ENCODE data around the gene DENND5A. TPM values are rescaled to one million over a fixed set of nuclear protein-coding genes. Genes with fewer than 3 reads are reported as not detected.
A peak's percentile ranks its signal among the peaks of the same experiment; 100 is the strongest.
"Not testable (repeated sequence)": the region's sequence is repeated elsewhere in the genome, so short reads cannot be mapped to it uniquely, and the experiment has no call there.

DENND5A gene
- total RNA-seq, 1 experiment from 2014 or later = 136 TPM

DNA sequence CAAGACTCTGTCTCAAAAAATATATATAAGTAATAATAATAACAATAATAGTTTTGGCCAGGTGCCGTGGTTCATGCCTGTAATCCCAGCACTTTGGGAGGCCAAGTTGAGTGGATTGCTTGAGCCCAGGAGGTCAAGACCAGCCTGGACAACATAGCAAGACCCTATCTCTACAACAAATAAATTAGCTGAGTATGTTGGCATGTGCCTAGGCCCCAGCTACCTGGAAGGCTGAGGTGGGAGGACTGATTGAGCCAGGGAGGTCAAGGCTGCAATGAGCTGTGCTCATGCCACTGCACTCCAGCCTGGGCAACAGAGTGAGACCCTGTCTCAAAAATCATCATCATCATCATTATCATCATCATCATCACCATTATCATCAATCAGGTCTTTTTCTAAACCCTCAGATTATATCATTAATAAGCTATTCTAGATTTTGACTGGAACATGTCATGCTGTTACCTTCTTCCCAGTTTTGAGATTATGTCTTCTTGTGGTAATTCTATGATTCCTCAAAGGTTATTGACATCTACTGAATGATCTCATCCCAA lies 39.3 kb downstream of the DENND5A start:
- in situ Hi-C loops (cut with HindIII; ENCODE audit: low pct_unique_long_range_greater_than_20kb, low sequenced_read_pairs) = no loop called here
- POLR2A ChIA-PET = interaction anchor here (0.6 kb wide), 1 partner anchor 60 kb away, joined by 11 read pairs; no protein-coding TSS in a partner anchor
- Histone ChIP-seq H3K9me3 (ENCODE audit: control insufficient read depth, insufficient read depth, low read depth, low read length) (no peaks in the 10 kb centered on the region), H3K36me3 (ENCODE audit: control insufficient read depth, insufficient read depth, low read length) (no peaks in the 10 kb centered on the region), H3K27me3 (ENCODE audit: control insufficient read depth, insufficient read depth, low read length) (no peaks in the 10 kb centered on the region), H3K27ac (ENCODE audit: low read length) (no peak overlapping the region), H3K4me3 (ENCODE audit: low read depth in 2 of 2, low read length in 2 of 2) (no peak overlapping the region), H3K4me1 (ENCODE audit: control insufficient read depth, insufficient read depth, low read length) (0 out of 2 replicates have a peak, but pooled peaks cover 10% of the 10 kb centered on the region)
- TF ChIP-seq SIN3A (IDR thresholded peaks at IDR 0.05; ENCODE audit: borderline replicate concordance, insufficient read depth, low read depth, low read length) (no peak), REST (IDR thresholded peaks at IDR 0.05; ENCODE audit: insufficient read depth in 1 of 2, low read depth in 2 of 2, low read length in 1 of 2) (no peak), CTCF (IDR thresholded peaks at IDR 0.05) (no peak), POLR2AphosphoS5 (IDR thresholded peaks at IDR 0.05; ENCODE audit: low read depth, low read length) (no peak), TCF7L2 (IDR thresholded peaks at IDR 0.05; ENCODE audit: low read depth, low read length) (no peak)
- BruUV-seq (replicated peaks) = no TSS peak
- CTCF ChIA-PET = no interaction called here
- intact Hi-C loops (cut with micrococcal nuclease; ENCODE audit: unreplicated experiment) = no loop called here
- ATAC-seq (no peak), DNase-seq (ENCODE audit: low read depth, low spot score) (no peak)

GRCh38 chr11:9222654-9223053 lies 42.5 kb downstream of the DENND5A start:
- Histone ChIP-seq H3K36me3 (ENCODE audit: control insufficient read depth, insufficient read depth, low read length) (no peaks in the 10 kb centered on the region), H3K4me3 (ENCODE audit: low read depth in 2 of 2, low read length in 2 of 2) (no peak overlapping the region), H3K4me1 (ENCODE audit: control insufficient read depth, insufficient read depth, low read length) (peaks cover 10% of the 10 kb centered on the region; the same call in 1 of the 2 replicates), H3K27me3 (ENCODE audit: control insufficient read depth, insufficient read depth, low read length) (no peaks in the 10 kb centered on the region), H3K9me3 (ENCODE audit: control insufficient read depth, insufficient read depth, low read depth, low read length) (no peaks in the 10 kb centered on the region), H3K27ac (ENCODE audit: low read length) (no peak overlapping the region)
- ATAC-seq (peak; percentile 41; the same call in 1 of the 2 replicates), DNase-seq (ENCODE audit: low read depth, low spot score) (no peak)
- no peak for TF ChIP-seq SIN3A (IDR thresholded peaks at IDR 0.05; ENCODE audit: borderline replicate concordance, insufficient read depth, low read depth, low read length)
- TF ChIP-seq REST (IDR thresholded peaks at IDR 0.05; ENCODE audit: insufficient read depth in 1 of 2, low read depth in 2 of 2, low read length in 1 of 2) = no peak
- CTCF ChIA-PET = no interaction called here
- intact Hi-C loops (cut with micrococcal nuclease; ENCODE audit: unreplicated experiment) = no loop called here
- in situ Hi-C loops (cut with HindIII; ENCODE audit: low pct_unique_long_range_greater_than_20kb, low sequenced_read_pairs) = no loop called here
- POLR2A ChIA-PET = interaction anchor here (0.7 kb wide), 1 partner anchor 10 kb away, joined by 4 read pairs; no protein-coding TSS in a partner anchor
- no TSS peak for BruUV-seq (replicated peaks)

DNA sequence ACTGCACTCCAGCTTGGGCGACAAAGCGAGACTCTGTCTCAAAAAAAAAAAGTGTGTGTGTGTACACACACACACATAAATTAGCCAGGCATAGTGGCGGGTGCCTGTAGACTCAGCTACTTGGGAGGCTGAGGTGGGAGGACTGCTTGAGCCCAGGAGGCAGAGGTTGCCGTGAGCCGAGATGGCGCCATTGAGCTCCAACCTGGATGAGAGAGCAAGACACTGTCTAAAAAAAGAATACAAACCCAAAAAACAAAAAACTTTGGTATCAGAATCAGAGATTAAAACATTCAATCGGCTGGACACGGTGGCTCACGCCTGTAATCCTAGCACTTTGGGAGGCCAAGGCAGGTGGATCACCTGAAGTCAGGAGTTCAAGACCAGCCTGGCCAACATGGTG lies 44.3 kb downstream of the DENND5A start:
- intact Hi-C loops (cut with micrococcal nuclease; ENCODE audit: unreplicated experiment); H3K9me3 ChIP-seq (ENCODE audit: control insufficient read depth, insufficient read depth, low read depth, low read length); BruUV-seq (replicated peaks); H3K36me3 ChIP-seq (ENCODE audit: control insufficient read depth, insufficient read depth, low read length); H3K27ac ChIP-seq (ENCODE audit: low read length); DNase-seq (ENCODE audit: low read depth, low spot score); H3K4me3 ChIP-seq (ENCODE audit: low read depth in 2 of 2, low read length in 2 of 2); CTCF ChIA-PET; ATAC-seq; POLR2A ChIA-PET; H3K27me3 ChIP-seq (ENCODE audit: control insufficient read depth, insufficient read depth, low read length); in situ Hi-C loops (cut with HindIII; ENCODE audit: low pct_unique_long_range_greater_than_20kb, low sequenced_read_pairs): not testable (repeated sequence)
- H3K4me1 ChIP-seq (ENCODE audit: control insufficient read depth, insufficient read depth, low read length) = peaks cover 10% of the 10 kb centered on the region; the same call in 1 of the 2 replicates

All from Panc1 (cell line).